HG03025 (cell line): ENCODE results near the gene LAMB1.

ENCODE experiments used
- ATAC-seq: cut with Tn5 transposase; IDR thresholded peaks from one replicate; pipeline ENCODE4 v1.9.1; 2021; ENCODE audit warnings: mild to moderate bottlenecking, moderate library complexity; ENCODE audit not compliant: unreplicated experiment, low FRiP score

Gene LAMB1

GRCh38 chr7:107949443-107949935 lies 53.5 kb downstream of the LAMB1 start:
- no peak for ATAC-seq

- ATAC-seq: no peak
These were observed 54.1 kb downstream of the LAMB1 start for GRCh38 chr7:107948645-107949442.

GRCh38 chr7:107946881-107947280 lies 56.1 kb downstream of the LAMB1 start:
- ATAC-seq: no peak

GRCh38 chr7:107946451-107946850 lies 56.5 kb downstream of the LAMB1 start:
- ATAC-seq: no peak

GRCh38 chr7:107945332-107945731 lies 57.6 kb downstream of the LAMB1 start:
- no peak for ATAC-seq

GRCh38 chr7:107944411-107945169 lies 58.4 kb downstream of the LAMB1 start:
- no peak for ATAC-seq

GRCh38 chr7:107943018-107943417 lies 59.9 kb downstream of the LAMB1 start:
- no peak for ATAC-seq

GRCh38 chr7:107940951-107941350 lies 62.0 kb downstream of the LAMB1 start:
- ATAC-seq: no peak

GRCh38 chr7:107939573-107940489 lies 63.1 kb downstream of the LAMB1 start:
- no peak for ATAC-seq

GRCh38 chr7:107938456-107939250 lies 64.3 kb downstream of the LAMB1 start:
- ATAC-seq: no peak

- ATAC-seq: no peak
These were observed 65.4 kb downstream of the LAMB1 start for GRCh38 chr7:107937531-107937930.

- ATAC-seq: no peak
These were observed 66.6 kb downstream of the LAMB1 start for GRCh38 chr7:107936312-107936711.

GRCh38 chr7:107934991-107935770 lies 67.8 kb downstream of the LAMB1 start:
- no peak for ATAC-seq

GRCh38 chr7:107933386-107934013 lies 69.5 kb downstream of the LAMB1 start:
- no peak for ATAC-seq

GRCh38 chr7:107932805-107933204 lies 70.2 kb downstream of the LAMB1 start:
- no peak for ATAC-seq

- ATAC-seq: no peak
These were observed 71.0 kb downstream of the LAMB1 start for GRCh38 chr7:107931740-107932515.

GRCh38 chr7:107926481-107926880 lies 76.5 kb downstream of the LAMB1 start:
- ATAC-seq: no peak
